Thyroid gland (tissue), 4 donors: ENCODE measurements around the gene MRPL51. TPM values are rescaled to one million over a fixed set of nuclear protein-coding genes. Genes with fewer than 3 reads are reported as not detected.
"Not testable (repeated sequence)": the region's sequence is repeated elsewhere in the genome, so short reads cannot be mapped to it uniquely, and the experiment has no call there.

ENCODE experiments used
- DNase-seq, 2 donors: peaks; one replicate each; pipeline ENCODE4 v3.0.0-alpha.2; 2019
- H3K27ac ChIP-seq, 3 donors: fragments of 200-600 bp; sonication (generic); 1 replicate in 2 of 3; 2 replicates in 1 of 3; pipeline ENCODE4 v1.5.1; 2016 to 2019; ENCODE audit warnings: mild to moderate bottlenecking in 1 of 3, moderate library complexity in 1 of 3
- H3K27me3 ChIP-seq: fragments of 200-600 bp; sonication (generic); one replicate; pipeline ENCODE4 v1.5.1; 2019
- H3K36me3 ChIP-seq, 2 donors: fragments of 200-600 bp; sonication (generic); one replicate each; pipeline ENCODE4 v1.5.1; 2016 to 2019
- H3K4me1 ChIP-seq, 2 donors: fragments of 200-600 bp; sonication (generic); one replicate each; pipeline ENCODE4 v1.5.1; 2017 to 2019
- H3K4me3 ChIP-seq, 3 donors: fragments of 200-600 bp; sonication (generic); replicated peaks in 1 of 3; 1 replicate in 2 of 3; 2 replicates in 1 of 3; pipeline ENCODE4 v1.5.1; 2016; ENCODE audit warnings: mild to moderate bottlenecking in 1 of 3
- H3K9me3 ChIP-seq: fragments of 200-600 bp; sonication (generic); one replicate; pipeline ENCODE4 v1.5.1; 2017
- CTCF ChIP-seq, 6 experiments: fragments of 200-600 bp in 3 of 6; fragments of 450-650 bp in 3 of 6; sonication (generic) in 3 of 6; IDR thresholded peaks; one replicate each; pipeline ENCODE4 v1.5.1; 2016 to 2019; ENCODE audit warnings: antibody characterized with exemption in 6 of 6, mild to moderate bottlenecking in 2 of 6, inconsistent platforms in 1 of 6, moderate library complexity in 1 of 6
- POLR2A ChIP-seq, 2 donors: fragments of 450-650 bp; IDR thresholded peaks; one replicate each; pipeline ENCODE4 v1.6.1; 2017; ENCODE audit warnings: antibody characterized with exemption in 2 of 2, mild to moderate bottlenecking in 2 of 2, moderate library complexity in 1 of 2
- WGBS, 2 donors: methylation state at CpG; one replicate each; pipeline ENCODE4 v1.1.5; 2017; 5-methylcytosine and 5-hydroxymethylcytosine counted together
- intact Hi-C: fragments of 100-400 bp; cut with DNase I; formaldehyde crosslinking; loops from one replicate; pipeline ENCODE4 v1.15.1; 2023
- total RNA-seq, 4 donors: library from RNA; depleted of rRNA; stranded (reverse); fragments of >200 nt; gene quantifications; one replicate each; pipeline ENCODE4 v1.2.3, GENCODE V29; 2016

The MRPL51 gene
- total RNA-seq, 4 donors from 2014 or later, result 16.7 to 84.6 (median 46.9) TPM

GRCh38 chr12:6488240-6488639 lies 4.8 kb downstream of the MRPL51 start:
- peaks cover 7 to 8% of the 10 kb centered on the region in 2 donors for H3K4me1 ChIP-seq
- H3K4me3 ChIP-seq, result no peak overlapping the region
- 72 to 91% methylated on average over 1 of the region's 1 CpG for WGBS, 2 donors
- no peak overlapping the region for H3K27ac ChIP-seq
- no peaks in the 10 kb centered on the region for H3K9me3 ChIP-seq
- H3K27me3 ChIP-seq, result no peaks in the 10 kb centered on the region
- no peak for DNase-seq
- H3K36me3 ChIP-seq, result no peaks in the 10 kb centered on the region
- TF ChIP-seq POLR2A (IDR thresholded peaks at IDR 0.05), result no peak
- no peak for TF ChIP-seq CTCF (IDR thresholded peaks at IDR 0.05)
- intact Hi-C loops, result no loop called here

DNA sequence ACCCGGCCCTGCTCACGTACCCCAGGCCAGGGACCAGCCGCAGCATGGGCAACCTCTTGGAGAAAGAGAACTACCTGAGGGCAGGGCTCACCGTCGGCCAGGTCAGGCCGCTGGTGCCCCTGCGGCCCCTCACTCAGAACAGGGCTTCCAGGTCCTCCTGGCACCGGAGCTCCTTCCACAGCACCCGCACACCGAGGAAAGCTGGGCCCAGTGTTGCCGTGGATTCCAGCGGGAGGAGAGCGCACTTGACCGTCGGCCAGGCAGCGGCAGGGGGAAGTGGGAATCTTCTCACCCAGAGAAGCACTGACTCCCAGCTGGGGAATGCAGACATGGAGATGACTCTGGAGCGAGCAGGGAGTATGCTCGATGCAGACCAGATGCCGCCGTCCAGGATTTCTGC lies 14.6 kb downstream of the MRPL51 start:
- intact Hi-C loops, result no loop called here
- TF ChIP-seq CTCF (IDR thresholded peaks at IDR 0.05) (no peak), POLR2A (IDR thresholded peaks at IDR 0.05) (no peak)
- Histone ChIP-seq H3K9me3 (no peaks in the 10 kb centered on the region), H3K27ac (no peak overlapping the region), H3K4me1 (no peaks in the 10 kb centered on the region), H3K36me3 (no peaks in the 10 kb centered on the region), H3K27me3 (no peaks in the 10 kb centered on the region), H3K4me3 (no peak overlapping the region)
- WGBS, 2 donors, result 77 to 80% methylated on average over 5 to 12 of the region's 20 CpGs
- no peak for DNase-seq

GRCh38 chr12:6477601-6478377 lies 15.3 kb downstream of the MRPL51 start:
- H3K36me3 ChIP-seq, H3K27ac ChIP-seq, intact Hi-C loops, H3K9me3 ChIP-seq, H3K27me3 ChIP-seq, H3K4me3 ChIP-seq, H3K4me1 ChIP-seq, DNase-seq: not testable (repeated sequence)
- 92 to 95% methylated on average over 21 to 30 of the region's 37 CpGs for WGBS, 2 donors

DNA sequence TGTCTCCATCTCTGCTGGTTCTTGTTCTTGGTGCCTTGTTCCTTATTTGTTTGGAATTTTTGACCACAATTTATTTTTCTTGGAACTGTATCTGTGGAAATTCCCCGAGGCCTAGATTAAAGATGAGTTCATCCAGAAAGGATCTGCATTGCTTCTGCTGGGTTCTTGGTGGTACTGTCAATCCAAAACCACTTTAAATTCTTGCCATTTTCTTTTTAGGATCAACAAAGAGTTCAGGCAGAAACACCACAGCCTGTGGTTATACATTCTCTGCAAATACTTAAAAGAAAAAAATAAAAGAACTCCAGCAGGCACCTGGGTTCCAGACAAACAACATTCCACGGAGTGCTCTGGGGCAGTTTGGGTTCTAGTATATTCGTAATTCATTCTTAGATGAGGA lies 16.6 kb downstream of the MRPL51 start:
- intact Hi-C loops, result no loop called here
- DNase-seq, result no peak
- no peak overlapping the region for H3K27ac ChIP-seq

DNA sequence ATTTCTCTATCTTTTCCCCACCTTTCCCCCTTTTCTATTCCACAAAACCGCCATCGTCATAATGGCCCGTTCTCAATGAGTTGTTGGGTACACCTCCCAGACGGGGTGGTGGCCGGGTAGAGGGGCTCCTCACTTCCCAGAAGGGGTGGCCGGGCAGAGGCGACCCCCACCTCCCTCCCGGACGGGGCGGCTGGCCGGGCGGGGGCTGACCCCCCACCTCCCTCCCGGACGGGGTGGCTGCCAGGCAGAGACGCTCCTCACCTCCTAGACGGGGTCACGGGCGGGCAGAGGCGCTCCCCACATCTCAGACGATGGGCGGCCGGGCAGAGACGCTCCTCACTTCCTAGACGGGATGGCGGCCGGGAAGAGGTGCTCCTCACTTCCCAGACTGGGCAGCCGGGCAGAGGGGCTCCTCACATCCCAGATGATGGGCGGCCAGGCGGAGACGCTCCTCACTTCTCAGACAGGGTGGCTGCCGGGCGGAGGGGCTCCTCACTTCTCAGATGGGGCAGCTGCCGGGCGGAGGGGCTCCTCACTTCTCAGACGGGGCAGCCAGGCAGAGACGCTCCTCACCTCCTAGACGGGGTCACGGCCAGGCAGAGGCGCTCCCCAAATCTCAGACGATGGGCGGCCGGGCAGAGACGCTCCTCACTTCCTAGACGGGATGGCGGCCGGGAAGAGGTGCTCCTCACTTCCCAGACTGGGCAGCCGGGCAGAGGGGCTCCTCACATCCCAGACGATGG lies 17.7 kb downstream of the MRPL51 start:
- intact Hi-C loops, H3K27ac ChIP-seq: not testable (repeated sequence)
- WGBS, 2 donors, result 80 to 85% methylated on average over 16 to 30 of the region's 48 CpGs

More for the DNA sequence above, 16.6 kb downstream of the MRPL51 start:
- Histone ChIP-seq H3K36me3 (no peaks in the 10 kb centered on the region), H3K4me1 (no peaks in the 10 kb centered on the region), H3K27me3 (no peaks in the 10 kb centered on the region), H3K9me3 (no peaks in the 10 kb centered on the region), H3K4me3 (no peak overlapping the region)
- WGBS, 2 donors, result 69% methylated on average over 3 of the region's 3 CpGs
- TF ChIP-seq CTCF (IDR thresholded peaks at IDR 0.05) (no peak), POLR2A (IDR thresholded peaks at IDR 0.05) (no peak)

DNA sequence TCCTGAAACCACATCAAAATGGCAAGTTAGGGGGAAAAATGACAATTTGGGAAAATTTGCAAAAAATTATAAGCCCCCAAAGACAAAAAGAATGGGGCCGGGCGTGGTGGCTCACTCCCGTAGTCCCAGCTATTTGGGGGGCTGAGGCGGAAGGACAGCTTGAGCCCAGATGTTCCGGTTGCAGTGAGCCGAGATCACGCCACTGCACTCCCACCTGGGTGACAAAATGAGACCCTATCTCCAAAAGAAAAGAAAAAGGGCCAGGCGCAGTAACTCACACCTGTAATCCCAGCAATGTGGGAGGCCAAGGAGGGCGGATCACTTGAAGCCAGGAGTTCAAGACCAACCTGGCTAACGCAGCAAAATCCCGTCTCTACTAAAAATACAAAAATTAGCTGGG lies 20.6 kb downstream of the MRPL51 start:
- no peaks in the 10 kb centered on the region for H3K36me3 ChIP-seq
- no peaks in the 10 kb centered on the region for H3K9me3 ChIP-seq
- H3K4me1 ChIP-seq, result peaks cover 7 to 21% of the 10 kb centered on the region in 2 donors
- H3K4me3 ChIP-seq, result no peak overlapping the region
- 88 to 89% methylated on average over 11 of the region's 11 CpGs for WGBS, 2 donors
- intact Hi-C loops, result no loop called here
- no peak for DNase-seq
- H3K27ac ChIP-seq, result no peak overlapping the region
- TF ChIP-seq CTCF (IDR thresholded peaks at IDR 0.05), result no peak
- TF ChIP-seq POLR2A (IDR thresholded peaks at IDR 0.05), result no peak
- no peaks in the 10 kb centered on the region for H3K27me3 ChIP-seq

More for the DNA sequence above, 17.7 kb downstream of the MRPL51 start:
- H3K4me3 ChIP-seq, H3K36me3 ChIP-seq, H3K4me1 ChIP-seq, DNase-seq, H3K27me3 ChIP-seq, H3K9me3 ChIP-seq: not testable (repeated sequence)
